ENCODE data around the gene SLC26A2. TPM values are rescaled to one million over a fixed set of nuclear protein-coding genes. Genes with fewer than 3 reads are reported as not detected.
A peak's percentile ranks its signal among the peaks of the same experiment; 100 is the strongest.

The SLC26A2 gene
- total RNA-seq, 2 donors from 2014 or later = 8.6 to 10.1 TPM

GRCh38 chr5:149995385-149996204, 35.0 kb downstream of the SLC26A2 start:
- ATAC-seq (no peak), DNase-seq (ENCODE audit: low spot score) (no peak)
- H3K4me3 Mint-ChIP-seq = no peak overlapping the region
- no peak overlapping the region for H3K27ac Mint-ChIP-seq
- H3K9me3 Mint-ChIP-seq = no peaks in the 10 kb centered on the region
- H3K36me3 Mint-ChIP-seq = no peaks in the 10 kb centered on the region
- peaks cover 17 to 19% of the 10 kb centered on the region in 2 donors for H3K4me1 Mint-ChIP-seq (ENCODE audit: low read depth in 2 of 2)
- H3K27me3 Mint-ChIP-seq = no peaks in the 10 kb centered on the region

- no peak for DNase-seq (ENCODE audit: low spot score)
- H3K27ac Mint-ChIP-seq = no peak overlapping the region
These were observed 35.8 kb downstream of the SLC26A2 start for GRCh38 chr5:149996205-149996890.

DNA sequence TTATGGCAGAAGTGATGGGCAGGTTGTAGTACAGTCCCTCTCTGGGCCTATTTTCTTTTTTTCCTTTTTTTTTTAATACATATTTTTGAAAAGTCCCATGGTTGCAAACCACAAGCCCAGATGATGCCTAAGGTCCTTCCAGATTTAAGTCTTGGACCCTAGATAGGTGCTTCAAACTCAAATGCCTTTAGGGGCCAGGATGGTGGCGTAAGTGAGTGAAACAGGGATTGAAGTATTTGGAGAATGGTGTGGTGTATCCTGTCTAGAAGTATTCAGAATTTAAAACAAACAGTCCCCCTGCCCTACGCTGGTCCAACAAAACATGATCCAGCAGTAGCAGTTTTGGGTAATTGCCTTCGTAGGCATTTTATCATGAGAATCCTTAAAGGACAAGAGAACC, 37.7 kb downstream of the SLC26A2 start:
- H3K36me3 Mint-ChIP-seq = no peaks in the 10 kb centered on the region
- ATAC-seq (no peak), DNase-seq (ENCODE audit: low spot score) (no peak)
- no peak overlapping the region for H3K4me3 Mint-ChIP-seq
- H3K27ac Mint-ChIP-seq = peak overlapping the region; percentile 80 to 90
- peaks cover 30 to 34% of the 10 kb centered on the region in 2 donors for H3K4me1 Mint-ChIP-seq (ENCODE audit: low read depth in 2 of 2)
- H3K27me3 Mint-ChIP-seq = no peaks in the 10 kb centered on the region
- H3K9me3 Mint-ChIP-seq = no peaks in the 10 kb centered on the region

More at GRCh38 chr5:149996205-149996890, 35.8 kb downstream of the SLC26A2 start:
- Mint-ChIP-seq H3K9me3 (no peaks in the 10 kb centered on the region), H3K36me3 (no peaks in the 10 kb centered on the region), H3K4me3 (no peak overlapping the region), H3K4me1 (ENCODE audit: low read depth in 2 of 2) (peaks cover 15 to 19% of the 10 kb centered on the region in 2 donors), H3K27me3 (no peaks in the 10 kb centered on the region)
- ATAC-seq = no peak

- Mint-ChIP-seq H3K4me3 (peak overlapping the region; percentile 91), H3K4me1 (ENCODE audit: low read depth in 2 of 2) (peaks cover 33 to 34% of the 10 kb centered on the region in 2 donors)
- no peak for ATAC-seq
These were observed 38.8 kb downstream of the SLC26A2 start for GRCh38 chr5:149999359-149999758.

DNA sequence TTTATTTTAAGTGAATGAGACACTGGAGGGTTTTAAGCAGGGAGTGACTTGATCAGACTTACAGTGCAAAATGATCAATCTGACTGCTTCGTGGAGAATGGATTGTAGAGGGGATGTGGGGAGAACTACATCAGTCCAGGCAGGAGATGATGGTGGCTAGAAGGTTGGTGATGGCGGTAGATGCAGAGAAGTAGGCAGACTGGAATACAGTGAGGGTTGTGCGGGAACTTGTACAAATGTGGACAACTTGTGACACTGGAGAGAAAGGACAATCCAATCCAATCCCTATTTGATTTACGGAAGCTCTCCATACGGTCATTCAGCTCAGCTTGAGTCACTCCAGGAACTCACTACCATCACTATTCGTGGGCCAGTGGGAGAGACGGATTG, 39.3 kb downstream of the SLC26A2 start:
- Mint-ChIP-seq H3K9me3 (no peaks in the 10 kb centered on the region), H3K36me3 (peaks cover 5% of the 10 kb centered on the region), H3K4me3 (peak overlapping the region; percentile 91), H3K27me3 (no peaks in the 10 kb centered on the region), H3K27ac (peak overlapping the region; percentile 80 to 90), H3K4me1 (ENCODE audit: low read depth in 2 of 2) (peaks cover 34 to 38% of the 10 kb centered on the region in 2 donors)
- DNase-seq (ENCODE audit: low spot score) (no peak), ATAC-seq (no peak)

More at GRCh38 chr5:149999359-149999758, 38.8 kb downstream of the SLC26A2 start:
- peaks cover under 1% of the 10 kb centered on the region for H3K36me3 Mint-ChIP-seq
- H3K27ac Mint-ChIP-seq = peak overlapping the region; percentile 80 to 90
- no peak for DNase-seq (ENCODE audit: low spot score)
- H3K9me3 Mint-ChIP-seq = no peaks in the 10 kb centered on the region
- no peaks in the 10 kb centered on the region for H3K27me3 Mint-ChIP-seq

- H3K27me3 Mint-ChIP-seq = no peaks in the 10 kb centered on the region
- ATAC-seq (peak; percentile 94 to 97), DNase-seq (ENCODE audit: low spot score) (peak; percentile 96)
- peaks cover 36 to 39% of the 10 kb centered on the region in 2 donors for H3K4me1 Mint-ChIP-seq (ENCODE audit: low read depth in 2 of 2)
- H3K27ac Mint-ChIP-seq = peak within 1 kb of the TSS; percentile 80 to 90
- peaks cover 7% of the 10 kb centered on the region for H3K36me3 Mint-ChIP-seq
- no peaks in the 10 kb centered on the region for H3K9me3 Mint-ChIP-seq
- peak within 1 kb of the TSS; percentile 91 for H3K4me3 Mint-ChIP-seq
These were observed 39.9 kb downstream of the SLC26A2 start, which contains the start of the genes HMGXB3 and TIGD6 for GRCh38 chr5:150000256-150000989. HMGXB3 (plus strand) TSS chr5:150000739; CDS start chr5:150004853, 4,114 bp downstream. TIGD6 (minus strand) TSS chr5:150000654; CDS start chr5:149996348, 4,306 bp downstream.

- H3K4me1 Mint-ChIP-seq (ENCODE audit: low read depth in 2 of 2) = peaks cover 36 to 39% of the 10 kb centered on the region in 2 donors
- ATAC-seq (peak; percentile 33 to 45), DNase-seq (ENCODE audit: low spot score) (peak; percentile 62)
- H3K4me3 Mint-ChIP-seq = peak overlapping the region; percentile 91
- H3K36me3 Mint-ChIP-seq = peaks cover 7% of the 10 kb centered on the region
- no peaks in the 10 kb centered on the region for H3K9me3 Mint-ChIP-seq
- peak overlapping the region; percentile 80 to 90 for H3K27ac Mint-ChIP-seq
- H3K27me3 Mint-ChIP-seq = no peaks in the 10 kb centered on the region
These were observed 40.6 kb downstream of the SLC26A2 start for GRCh38 chr5:150000990-150001659.

DNA sequence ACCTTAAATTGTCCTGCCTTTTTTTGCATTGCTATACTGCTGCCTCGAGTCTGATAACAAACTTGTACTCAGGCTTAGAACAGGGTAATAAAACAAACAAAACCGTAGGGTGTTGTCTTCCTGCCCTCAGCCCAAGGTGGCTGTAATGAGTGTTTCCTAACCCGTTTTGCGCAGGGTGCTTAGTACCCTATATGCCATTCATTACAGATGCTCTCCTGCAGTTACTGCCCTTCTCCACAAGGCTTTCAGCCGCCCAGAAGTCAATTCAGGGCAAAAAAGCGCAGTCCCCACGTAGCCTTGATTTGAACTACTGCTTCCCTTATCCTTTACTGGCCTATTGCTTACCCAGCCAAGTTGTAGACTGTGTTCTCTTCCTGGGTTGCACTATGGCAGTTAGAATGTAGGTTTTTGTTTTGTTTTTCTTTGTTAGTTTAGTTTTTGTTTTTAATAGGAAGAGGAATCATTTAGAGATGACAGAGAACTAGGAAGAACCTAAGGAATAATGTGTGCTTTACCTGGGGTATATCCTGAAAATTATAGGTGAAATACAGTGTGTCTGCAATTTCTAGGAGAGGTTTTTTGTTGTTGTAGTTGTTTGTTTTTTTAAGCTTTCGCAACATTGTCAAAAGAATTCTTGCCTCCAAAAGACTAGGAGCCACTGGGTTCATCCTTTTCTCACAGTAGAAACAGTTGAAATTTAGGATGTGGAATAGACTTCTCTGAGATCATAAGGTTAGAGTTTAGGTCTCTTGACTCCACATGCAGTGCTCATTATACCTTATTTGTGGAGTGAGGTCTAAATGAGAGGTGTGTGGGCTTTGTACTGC, 41.3 kb downstream of the SLC26A2 start:
- H3K36me3 Mint-ChIP-seq = peaks cover 7% of the 10 kb centered on the region
- peak overlapping the region; percentile 80 to 90 for H3K27ac Mint-ChIP-seq
- peaks cover 36 to 39% of the 10 kb centered on the region in 2 donors for H3K4me1 Mint-ChIP-seq (ENCODE audit: low read depth in 2 of 2)
- H3K4me3 Mint-ChIP-seq = peak overlapping the region; percentile 91
- no peaks in the 10 kb centered on the region for H3K27me3 Mint-ChIP-seq
- H3K9me3 Mint-ChIP-seq = no peaks in the 10 kb centered on the region
- DNase-seq (ENCODE audit: low spot score) = peak; percentile 67
- ATAC-seq = peak; percentile 68 to 77

DNA sequence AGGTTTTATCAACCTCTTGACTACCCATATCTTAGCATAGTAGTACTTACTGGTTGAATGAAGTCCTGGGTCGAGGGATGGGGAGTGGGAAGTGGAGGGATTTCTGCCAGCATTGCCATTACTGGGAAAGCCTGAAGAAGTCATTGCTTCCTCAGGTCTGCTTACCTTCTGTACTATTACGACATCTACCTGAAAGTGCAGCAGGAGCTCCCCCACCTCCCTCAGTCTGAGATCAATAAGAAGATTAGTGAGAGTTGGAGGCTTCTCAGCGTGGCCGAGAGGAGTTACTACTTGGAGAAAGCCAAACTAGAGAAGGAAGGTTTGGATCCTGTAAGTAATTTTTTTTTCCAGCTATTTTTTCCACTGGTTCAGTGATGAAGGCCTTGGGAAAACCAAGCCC, 45.8 kb downstream of the SLC26A2 start:
- H3K4me1 Mint-ChIP-seq (ENCODE audit: low read depth in 2 of 2) = peaks cover 31 to 38% of the 10 kb centered on the region in 2 donors
- no peaks in the 10 kb centered on the region for H3K9me3 Mint-ChIP-seq
- no peak overlapping the region for H3K27ac Mint-ChIP-seq
- H3K27me3 Mint-ChIP-seq = no peaks in the 10 kb centered on the region
- peaks cover 25% of the 10 kb centered on the region for H3K36me3 Mint-ChIP-seq
- DNase-seq (ENCODE audit: low spot score) (no peak), ATAC-seq (no peak)
- H3K4me3 Mint-ChIP-seq = no peak overlapping the region

DNA sequence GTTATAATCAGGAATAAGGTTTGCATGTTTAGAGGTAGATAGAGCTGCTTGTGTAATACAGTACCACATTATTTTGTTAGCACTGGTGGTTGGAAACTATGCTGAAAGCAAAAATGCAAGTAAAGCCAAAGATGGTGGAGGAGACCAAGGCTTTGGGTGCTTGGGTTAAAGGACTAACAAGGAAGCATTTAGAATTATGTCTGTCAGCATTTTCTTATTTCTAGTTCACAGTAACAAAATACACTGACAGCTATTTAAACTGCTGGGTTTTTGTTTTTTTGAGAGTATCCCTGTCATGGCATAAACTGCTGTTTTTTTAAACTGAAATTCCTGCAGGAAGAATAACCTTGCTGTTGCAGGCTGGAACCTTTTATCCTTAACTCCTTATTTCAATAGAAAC, 46.5 kb downstream of the SLC26A2 start:
- ATAC-seq = no peak
- Mint-ChIP-seq H3K27me3 (no peaks in the 10 kb centered on the region), H3K4me1 (ENCODE audit: low read depth in 2 of 2) (peaks cover 25 to 31% of the 10 kb centered on the region in 2 donors), H3K27ac (no peak overlapping the region), H3K36me3 (peaks cover 25% of the 10 kb centered on the region), H3K9me3 (no peaks in the 10 kb centered on the region), H3K4me3 (no peak overlapping the region)
- no peak for DNase-seq (ENCODE audit: low spot score)

DNA sequence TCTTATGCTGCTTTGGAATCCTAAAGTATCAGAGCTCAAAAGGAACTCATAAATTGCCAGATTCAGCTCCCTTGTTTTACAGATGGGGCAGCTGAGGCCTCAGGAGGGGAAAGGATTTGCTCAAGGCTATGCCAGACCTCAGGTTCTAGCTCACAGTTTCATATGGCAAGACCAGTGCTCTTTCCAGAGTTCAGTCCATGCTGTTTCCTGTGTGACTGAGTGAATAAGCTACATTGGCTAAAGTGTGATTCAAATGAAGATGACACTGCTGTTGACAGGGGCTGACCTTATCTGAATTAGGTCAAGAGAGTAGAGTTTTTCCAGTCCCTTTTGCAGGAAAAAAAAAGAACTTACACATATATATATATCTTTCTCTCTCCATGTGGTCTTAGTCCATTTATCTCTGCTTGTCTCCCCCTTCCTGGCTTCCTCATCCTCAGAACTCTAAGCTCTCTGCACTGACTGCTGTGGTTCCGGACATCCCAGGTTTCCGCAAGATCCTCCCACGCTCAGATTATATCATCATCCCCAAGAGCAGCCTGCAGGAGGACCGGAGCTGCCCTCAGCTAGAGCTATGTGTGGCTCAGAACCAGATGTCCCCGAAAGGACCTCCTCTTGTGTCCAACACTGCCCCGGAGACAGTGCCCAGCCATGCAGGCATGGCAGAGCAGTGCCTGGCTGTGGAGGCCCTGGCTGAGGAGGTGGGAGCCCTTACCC, 49.3 kb downstream of the SLC26A2 start:
- ATAC-seq (peak; percentile 69 to 83), DNase-seq (ENCODE audit: low spot score) (no peak)
- Mint-ChIP-seq H3K36me3 (peaks cover 45% of the 10 kb centered on the region), H3K27ac (peak overlapping the region; percentile 45 to 78), H3K9me3 (no peaks in the 10 kb centered on the region), H3K4me1 (ENCODE audit: low read depth in 2 of 2) (peaks cover 12 to 19% of the 10 kb centered on the region in 2 donors), H3K4me3 (peak overlapping the region; percentile 57), H3K27me3 (no peaks in the 10 kb centered on the region)

- no peak overlapping the region for H3K4me3 Mint-ChIP-seq
- ATAC-seq (no peak), DNase-seq (ENCODE audit: low spot score) (no peak)
- peaks cover 71% of the 10 kb centered on the region for H3K36me3 Mint-ChIP-seq
- H3K27me3 Mint-ChIP-seq = no peaks in the 10 kb centered on the region
- H3K4me1 Mint-ChIP-seq (ENCODE audit: low read depth in 2 of 2) = peaks cover 10 to 13% of the 10 kb centered on the region in 2 donors
- no peak overlapping the region for H3K27ac Mint-ChIP-seq
- no peaks in the 10 kb centered on the region for H3K9me3 Mint-ChIP-seq
These were observed 53.4 kb downstream of the SLC26A2 start for GRCh38 chr5:150013931-150014330.
